ENCODE results near the gene KRTAP5-2. TPM values are rescaled to one million over a fixed set of nuclear protein-coding genes. Genes with fewer than 3 reads are reported as not detected.

Gene KRTAP5-2
- total RNA-seq, 4 donors from 2014 or later: 0.55 to 15.1 TPM; not detected in 2

- WGBS, 2 donors: 11 to 15% methylated on average over 29 to 30 of the region's 33 CpGs
- intact Hi-C loops (cut with DNase I; ENCODE audit: low total_unique reads): no loop called here
- no peak for DNase-seq (ENCODE audit: low spot score in 2 of 2)
- TF ChIP-seq CTCF (IDR thresholded peaks at IDR 0.05) (no peak), POLR2A (IDR thresholded peaks at IDR 0.05) (no peak)
- no peak overlapping the region for H3K4me3 ChIP-seq (ENCODE audit: low read depth, poor library complexity, severe bottlenecking)
Observed at GRCh38 chr11:1547467-1548098, 50.5 kb downstream of the KRTAP5-2 start.

Other genes with a start within 250 kb of the KRTAP5-2 start
- gene BRSK2, start 208.4 kb downstream of the KRTAP5-2 start, total RNA-seq: under 1 TPM in 2 of 4 donors, not detected in 2; 0.23 to 0.68 TPM
- 100 to 1,000 TPM in 1 of 4 donors, 10 to 100 TPM in 3; 84.8 to 126 (median 93.8) TPM for gene MOB2, start 111.5 kb downstream of the KRTAP5-2 start, total RNA-seq
- 10 to 100 TPM in 1 of 4 donors, 1 to 10 TPM in 3; 4.0 to 11.6 (median 5.9) TPM for gene DUSP8, start 26.0 kb downstream of the KRTAP5-2 start, total RNA-seq
- gene KRTAP5-1, start 13.0 kb downstream of the KRTAP5-2 start, total RNA-seq: 1 to 10 TPM in 1 of 4 donors, not detected in 3; 8.1 TPM
- gene KRTAP5-3, start 10.2 kb upstream of the KRTAP5-2 start, total RNA-seq: 10 to 100 TPM in 1 of 4 donors, not detected in 3; 16.2 TPM
- gene KRTAP5-4, start 23.8 kb upstream of the KRTAP5-2 start, total RNA-seq: 1 to 10 TPM in 1 of 4 donors, not detected in 3; 7.9 TPM
- gene KRTAP5-5, start 31.5 kb upstream of the KRTAP5-2 start, total RNA-seq: 1 to 10 TPM in 1 of 4 donors, not detected in 3; 2.5 TPM
- gene KRTAP5-6, start 98.9 kb upstream of the KRTAP5-2 start, total RNA-seq: 1 to 10 TPM in 1 of 4 donors, not detected in 3; 6.7 TPM
- 10 to 100 TPM in 1 of 4 donors, 1 to 10 TPM in 3; 2.5 to 13.7 (median 6.3) TPM for gene IFITM10, start 152.3 kb upstream of the KRTAP5-2 start, total RNA-seq
- gene CTSD, start 165.6 kb upstream of the KRTAP5-2 start, total RNA-seq: 100 to 1,000 TPM; 573 to 913 (median 707) TPM
- gene SYT8, start 236.7 kb upstream of the KRTAP5-2 start, total RNA-seq: 100 to 1,000 TPM in 3 of 4 donors, 10 to 100 TPM in 1; 74.1 to 177 (median 106) TPM
- gene TNNI2, start 240.7 kb upstream of the KRTAP5-2 start, total RNA-seq: 10 to 100 TPM; 10.7 to 17.7 (median 15.8) TPM

Data from lower leg skin (tissue), 4 donors.